HG03095 (cell line): Measurements from ENCODE around the gene HSD17B2.

Experiments used
- ATAC-seq: cut with Tn5 transposase; IDR thresholded peaks from one replicate; pipeline ENCODE4 v1.9.1; 2021; ENCODE audit warnings: moderate library complexity; ENCODE audit not compliant: unreplicated experiment

The HSD17B2 gene

GRCh38 chr16:82017911-82018568 is 17.0 kb upstream of the HSD17B2 start:
- no peak for ATAC-seq

- ATAC-seq, result no peak
These were observed 15.5 kb upstream of the HSD17B2 start for GRCh38 chr16:82019535-82019934.

- ATAC-seq, result no peak
These were observed 15.0 kb upstream of the HSD17B2 start for GRCh38 chr16:82020051-82020450.

- ATAC-seq, result no peak
These were observed 11.8 kb upstream of the HSD17B2 start for GRCh38 chr16:82023206-82023605.

GRCh38 chr16:82024316-82024715 is 10.7 kb upstream of the HSD17B2 start:
- no peak for ATAC-seq

GRCh38 chr16:82024883-82025282 is 10.2 kb upstream of the HSD17B2 start:
- ATAC-seq, result no peak

- ATAC-seq, result no peak
These were observed 7.4 kb upstream of the HSD17B2 start for GRCh38 chr16:82027629-82028064.

GRCh38 chr16:82031116-82032084 is 3.7 kb upstream of the HSD17B2 start:
- ATAC-seq, result no peak

- ATAC-seq, result no peak
These were observed 2.0 kb upstream of the HSD17B2 start for GRCh38 chr16:82033006-82033405.

GRCh38 chr16:82033683-82034300 is 1.3 kb upstream of the HSD17B2 start:
- no peak for ATAC-seq

GRCh38 chr16:82037251-82037650 is 2.2 kb downstream of the HSD17B2 start:
- ATAC-seq, result no peak

GRCh38 chr16:82037666-82038065 is 2.6 kb downstream of the HSD17B2 start:
- ATAC-seq, result no peak

- ATAC-seq, result no peak
These were observed 5.2 kb downstream of the HSD17B2 start for GRCh38 chr16:82040296-82040695.

GRCh38 chr16:82041542-82041941 is 6.5 kb downstream of the HSD17B2 start:
- ATAC-seq, result no peak

GRCh38 chr16:82042144-82042543 is 7.1 kb downstream of the HSD17B2 start:
- no peak for ATAC-seq

GRCh38 chr16:82042846-82043245 is 7.8 kb downstream of the HSD17B2 start:
- ATAC-seq, result no peak

GRCh38 chr16:82043680-82044584 is 8.9 kb downstream of the HSD17B2 start:
- no peak for ATAC-seq

GRCh38 chr16:82044585-82044911 is 9.5 kb downstream of the HSD17B2 start:
- ATAC-seq, result no peak

- no peak for ATAC-seq
These were observed 10.4 kb downstream of the HSD17B2 start for GRCh38 chr16:82045465-82045864.

GRCh38 chr16:82046541-82046940 is 11.5 kb downstream of the HSD17B2 start:
- no peak for ATAC-seq

GRCh38 chr16:82046941-82047340 is 11.9 kb downstream of the HSD17B2 start:
- ATAC-seq, result no peak
